Activated CD4-positive, alpha-beta memory T cell treated with anti-CD3 and anti-CD28 coated beads, Interleukin-2, amount 10 ng/mL, durations not matched to agents 7 days and 5 days (primary cell): Measurements from ENCODE around the gene NKG7. TPM values are rescaled to one million over a fixed set of nuclear protein-coding genes. Genes with fewer than 3 reads are reported as not detected.
A peak's percentile ranks its signal among the peaks of the same experiment; 100 is the strongest.

ENCODE experiments used
- CTCF ChIA-PET: fragments of 350-600 bp; sonication (Branson Sonifier 250); formaldehyde crosslinking; loops from one replicate; lab custom pipeline; 2021; ENCODE audit warnings: antibody characterized with exemption, inconsistent platforms; lab: Charles Lee
- POLR2A ChIA-PET: fragments of 350-600 bp; sonication (Branson Sonifier 250); formaldehyde crosslinking; loops from one replicate; lab custom pipeline; 2021; ENCODE audit warnings: antibody characterized with exemption; lab: Charles Lee
- DNase-seq: peaks from one replicate; pipeline ENCODE4 v3.0.0-alpha.2; 2020
- H3K27ac Mint-ChIP-seq: one replicate; pipeline ENCODE4 v1.8.0; 2021; ENCODE audit warnings: mild to moderate bottlenecking, mixed read lengths
- H3K27me3 Mint-ChIP-seq: one replicate; pipeline ENCODE4 v1.8.0; 2021; ENCODE audit warnings: mixed read lengths
- H3K36me3 Mint-ChIP-seq: one replicate; pipeline ENCODE4 v1.8.0; 2021; ENCODE audit warnings: low read depth, mixed read lengths
- H3K4me1 Mint-ChIP-seq: one replicate; pipeline ENCODE4 v1.8.0; 2021; ENCODE audit warnings: mixed read lengths
- H3K4me3 Mint-ChIP-seq: one replicate; pipeline ENCODE4 v1.8.0; 2021; ENCODE audit warnings: mild to moderate bottlenecking, mixed read lengths
- H3K9me3 Mint-ChIP-seq: one replicate; pipeline ENCODE4 v1.8.0; 2021; ENCODE audit warnings: mixed read lengths
- total RNA-seq, 2 experiments: library from RNA; stranded (reverse); gene quantifications; one replicate each; pipeline ENCODE4 v1.2.3, GENCODE V29; 2021

Gene NKG7
- total RNA-seq, 2 experiments from 2014 or later = 417 to 428 TPM

DNA sequence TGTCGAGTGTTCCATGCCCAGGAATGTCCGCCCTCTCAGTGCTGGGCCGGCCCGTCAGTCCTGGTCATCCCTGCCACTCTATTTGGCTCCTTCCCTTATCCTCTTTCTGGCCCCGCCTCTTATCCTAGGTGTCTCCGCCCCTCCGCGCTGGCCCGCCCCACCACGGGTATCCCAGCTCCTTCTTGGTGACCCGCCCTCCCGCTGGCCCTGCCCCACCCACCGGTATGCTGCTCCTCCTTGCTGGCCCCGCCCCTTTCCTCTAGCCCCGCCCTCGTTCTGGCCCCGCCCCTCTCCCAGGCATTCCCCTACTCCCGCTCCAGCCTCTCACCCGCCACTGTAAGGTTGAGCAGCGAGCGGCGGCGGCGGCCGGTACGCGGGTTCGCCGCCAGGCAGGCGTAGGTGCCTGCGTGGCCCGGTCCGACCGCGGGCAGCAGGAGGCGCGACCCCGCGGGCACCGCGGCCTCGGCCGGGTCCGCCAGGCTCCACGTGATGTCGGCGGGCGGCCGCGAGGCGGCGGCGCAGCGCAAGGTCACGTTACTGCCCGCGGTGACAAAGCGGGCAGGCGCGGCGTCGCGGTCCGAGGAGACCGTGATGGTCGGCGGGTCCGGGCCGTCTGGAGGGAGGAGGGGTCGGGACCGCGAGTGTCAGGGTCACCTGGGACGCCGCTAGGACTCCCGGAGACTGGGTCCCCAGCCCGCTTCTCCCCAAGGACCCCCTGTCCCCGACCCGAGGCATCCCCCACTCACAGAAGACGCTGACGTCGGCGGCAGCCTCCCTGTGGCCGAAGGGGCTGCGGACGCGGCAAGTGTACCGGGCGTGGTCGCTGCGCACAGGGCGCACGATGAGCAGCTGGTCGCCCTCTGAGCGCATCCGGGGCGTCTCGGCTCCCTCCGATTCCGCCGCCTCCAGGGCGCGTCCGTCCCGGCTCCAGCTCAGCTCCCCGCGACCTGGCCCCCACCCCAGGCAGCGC lies 32.5 kb downstream of the NKG7 start:
- ChIA-PET CTCF (interaction anchor here (0.7 to 5.0 kb wide), 19 partner anchors 10 to 418 kb away, joined by 3 to 33 read pairs (median 7); partner anchors contain the start of genes C19orf84, CLDND2, ETFB and NKG7), POLR2A (interaction anchor here (0.7 to 5.2 kb wide), 11 partner anchors 15 to 68 kb away, joined by 3 to 37 read pairs (median 4); partner anchors contain the start of genes CLDND2, ETFB and NKG7)
- Mint-ChIP-seq H3K27me3 (peaks cover 9% of the 10 kb centered on the region), H3K36me3 (peaks cover 4% of the 10 kb centered on the region), H3K4me1 (peaks cover 12% of the 10 kb centered on the region), H3K4me3 (peak overlapping the region; percentile 89), H3K9me3 (no peaks in the 10 kb centered on the region), H3K27ac (peak overlapping the region; percentile 76)
- peak; percentile 98 for DNase-seq

GRCh38 chr19:51339313-51339686 lies 33.2 kb downstream of the NKG7 start:
- Mint-ChIP-seq H3K36me3 (no peaks in the 10 kb centered on the region), H3K4me1 (peaks cover 12% of the 10 kb centered on the region), H3K27ac (peak overlapping the region; percentile 76), H3K27me3 (peaks cover 9% of the 10 kb centered on the region), H3K9me3 (no peaks in the 10 kb centered on the region), H3K4me3 (peak overlapping the region; percentile 89)
- ChIA-PET CTCF (interaction anchor here (0.7 to 5.0 kb wide), 19 partner anchors 11 to 417 kb away, joined by 3 to 33 read pairs (median 7); partner anchors contain the start of genes C19orf84, CLDND2, ETFB and SIGLEC10), POLR2A (interaction anchor here (0.7 to 5.2 kb wide), 7 partner anchors 15 to 68 kb away, joined by 3 to 37 read pairs (median 5); partner anchors contain the start of genes CLDND2 and ETFB)
- no peak for DNase-seq

- no peaks in the 10 kb centered on the region for H3K9me3 Mint-ChIP-seq
- H3K4me3 Mint-ChIP-seq = peak overlapping the region; percentile 89
- no peaks in the 10 kb centered on the region for H3K36me3 Mint-ChIP-seq
- CTCF ChIA-PET = interaction anchor here (0.7 to 5.0 kb wide), 19 partner anchors 10 to 323 kb away, joined by 3 to 33 read pairs (median 6); partner anchors contain the start of genes CLDND2, ETFB and SIGLEC10
- peak; percentile 90 for DNase-seq
- H3K4me1 Mint-ChIP-seq = peaks cover 12% of the 10 kb centered on the region
- H3K27ac Mint-ChIP-seq = peak overlapping the region; percentile 76
- H3K27me3 Mint-ChIP-seq = peaks cover 9% of the 10 kb centered on the region
- POLR2A ChIA-PET = interaction anchor here (0.7 to 5.2 kb wide), 6 partner anchors 16 to 69 kb away, joined by 3 to 37 read pairs (median 5); partner anchors contain the start of genes CLDND2 and ETFB
Observed at GRCh38 chr19:51338563-51339312, 33.7 kb downstream of the NKG7 start.

- H3K27ac Mint-ChIP-seq = no peak overlapping the region
- H3K4me3 Mint-ChIP-seq = peak overlapping the region; percentile 89
- ChIA-PET POLR2A (interaction anchor here (5.2 kb wide), 1 partner anchor 57 kb away, joined by 37 read pairs; no protein-coding TSS in a partner anchor), CTCF (interaction anchor here (0.7 to 5.0 kb wide), 10 partner anchors 10 to 135 kb away, joined by 3 to 33 read pairs (median 6); partner anchors contain the start of genes ETFB and SIGLEC10)
- H3K4me1 Mint-ChIP-seq = peaks cover 12% of the 10 kb centered on the region
- no peaks in the 10 kb centered on the region for H3K9me3 Mint-ChIP-seq
- no peaks in the 10 kb centered on the region for H3K36me3 Mint-ChIP-seq
- DNase-seq = no peak
- H3K27me3 Mint-ChIP-seq = peaks cover 9% of the 10 kb centered on the region
Observed at GRCh38 chr19:51337861-51338562, 34.4 kb downstream of the NKG7 start.

- H3K27ac Mint-ChIP-seq = no peak overlapping the region
- no peaks in the 10 kb centered on the region for H3K9me3 Mint-ChIP-seq
- ChIA-PET POLR2A (interaction anchor here (5.2 kb wide), 1 partner anchor 57 kb away, joined by 37 read pairs; no protein-coding TSS in a partner anchor), CTCF (interaction anchor here (0.9 to 2.5 kb wide), 5 partner anchors 71 to 136 kb away, joined by 3 to 31 read pairs (median 5); no protein-coding TSS in a partner anchor)
- H3K4me1 Mint-ChIP-seq = peaks cover 12% of the 10 kb centered on the region
- no peak for DNase-seq
- H3K36me3 Mint-ChIP-seq = no peaks in the 10 kb centered on the region
- no peak overlapping the region for H3K4me3 Mint-ChIP-seq
- peaks cover 9% of the 10 kb centered on the region for H3K27me3 Mint-ChIP-seq
Observed at GRCh38 chr19:51337141-51337860, 35.2 kb downstream of the NKG7 start.

GRCh38 chr19:51333836-51334460 lies 38.5 kb downstream of the NKG7 start:
- Mint-ChIP-seq H3K36me3 (peaks cover 6% of the 10 kb centered on the region), H3K4me1 (peaks cover 4% of the 10 kb centered on the region), H3K4me3 (no peak overlapping the region), H3K27me3 (peaks cover 12% of the 10 kb centered on the region), H3K9me3 (peaks cover 6% of the 10 kb centered on the region), H3K27ac (no peak overlapping the region)
- no peak for DNase-seq
- POLR2A ChIA-PET = no interaction called here
- CTCF ChIA-PET = no interaction called here

DNA sequence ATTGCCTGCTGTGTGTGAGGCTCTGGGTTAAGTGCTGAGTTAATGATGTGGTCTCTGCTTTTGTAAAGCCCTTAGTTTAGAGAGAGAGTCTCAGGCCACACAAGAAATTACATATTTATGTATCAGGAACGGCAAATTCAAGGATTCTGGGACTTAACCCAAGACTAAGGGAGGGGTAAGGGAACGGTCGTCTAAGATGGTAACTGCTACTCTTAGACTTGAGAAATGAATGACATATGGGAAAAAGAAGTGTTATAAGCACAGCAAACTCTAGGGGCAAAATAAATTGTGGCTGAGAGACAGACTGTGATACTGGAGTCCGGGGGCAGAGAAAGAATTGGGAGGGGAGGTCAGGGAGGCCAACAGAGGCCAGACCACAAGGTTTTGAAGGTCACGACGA lies 40.7 kb downstream of the NKG7 start:
- peaks cover 6% of the 10 kb centered on the region for H3K9me3 Mint-ChIP-seq
- POLR2A ChIA-PET = no interaction called here
- H3K4me1 Mint-ChIP-seq = peaks cover 7% of the 10 kb centered on the region
- DNase-seq = no peak
- H3K27me3 Mint-ChIP-seq = peaks cover 19% of the 10 kb centered on the region
- H3K4me3 Mint-ChIP-seq = no peak overlapping the region
- peaks cover 6% of the 10 kb centered on the region for H3K36me3 Mint-ChIP-seq
- no peak overlapping the region for H3K27ac Mint-ChIP-seq
- CTCF ChIA-PET = no interaction called here

DNA sequence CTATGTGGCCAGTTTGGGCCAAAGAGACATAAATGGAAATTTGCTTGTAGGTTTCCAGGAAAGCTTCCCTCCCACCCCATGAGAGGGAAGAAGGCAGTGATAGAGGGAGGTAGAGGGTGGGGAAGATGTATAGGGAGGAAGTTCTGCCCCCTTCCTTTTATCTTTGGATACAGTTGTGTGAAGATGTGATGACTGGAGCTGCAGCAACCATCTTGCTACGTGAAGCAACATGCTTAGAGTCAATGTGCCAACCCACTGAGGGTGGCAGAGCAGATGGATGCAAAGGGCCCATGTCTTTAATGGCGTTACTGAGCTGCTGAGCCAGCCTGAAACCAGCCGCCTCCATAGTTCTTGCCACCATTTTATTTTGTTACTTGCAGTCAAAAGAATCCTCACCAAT lies 41.3 kb downstream of the NKG7 start:
- H3K36me3 Mint-ChIP-seq = peaks cover 6% of the 10 kb centered on the region
- DNase-seq = no peak
- H3K9me3 Mint-ChIP-seq = peaks cover 6% of the 10 kb centered on the region
- no peak overlapping the region for H3K4me3 Mint-ChIP-seq
- POLR2A ChIA-PET = no interaction called here
- peaks cover 21% of the 10 kb centered on the region for H3K27me3 Mint-ChIP-seq
- peaks cover 11% of the 10 kb centered on the region for H3K4me1 Mint-ChIP-seq
- CTCF ChIA-PET = no interaction called here
- no peak overlapping the region for H3K27ac Mint-ChIP-seq

- peaks cover 6% of the 10 kb centered on the region for H3K36me3 Mint-ChIP-seq
- peaks cover 6% of the 10 kb centered on the region for H3K9me3 Mint-ChIP-seq
- CTCF ChIA-PET = no interaction called here
- H3K4me1 Mint-ChIP-seq = peaks cover 20% of the 10 kb centered on the region
- DNase-seq = no peak
- H3K4me3 Mint-ChIP-seq = no peak overlapping the region
- H3K27ac Mint-ChIP-seq = no peak overlapping the region
- POLR2A ChIA-PET = no interaction called here
- H3K27me3 Mint-ChIP-seq = peaks cover 28% of the 10 kb centered on the region
Observed at GRCh38 chr19:51330366-51330765, 42.1 kb downstream of the NKG7 start.

DNA sequence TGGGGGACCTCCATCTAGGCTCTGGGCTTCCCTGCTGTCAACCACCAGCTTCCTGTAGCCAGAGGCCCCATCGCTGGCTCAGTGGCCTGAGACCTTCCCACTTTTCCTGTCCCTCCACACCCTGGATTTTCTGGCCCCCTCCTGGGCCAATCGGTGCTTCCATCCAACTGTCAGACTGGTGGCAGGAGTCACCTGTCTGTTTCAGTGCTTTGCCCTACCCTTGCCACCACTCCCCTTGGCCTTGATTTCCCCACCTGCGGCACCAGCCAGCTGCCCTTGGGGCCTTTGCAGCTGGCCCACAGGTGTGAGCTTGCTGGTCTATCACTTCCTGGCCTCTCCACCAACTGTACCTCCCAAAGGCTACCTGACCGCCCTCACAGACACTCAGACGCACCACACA lies 43.0 kb downstream of the NKG7 start:
- CTCF ChIA-PET = no interaction called here
- POLR2A ChIA-PET = no interaction called here
- no peak for DNase-seq
- H3K4me3 Mint-ChIP-seq = no peak overlapping the region
- peaks cover 6% of the 10 kb centered on the region for H3K36me3 Mint-ChIP-seq
- H3K4me1 Mint-ChIP-seq = peaks cover 23% of the 10 kb centered on the region
- peaks cover 31% of the 10 kb centered on the region for H3K27me3 Mint-ChIP-seq
- H3K27ac Mint-ChIP-seq = no peak overlapping the region
- H3K9me3 Mint-ChIP-seq = peaks cover 6% of the 10 kb centered on the region
